ENCODE measurements around the gene HOXA1.
"Not testable (repeated sequence)": the region's sequence is repeated elsewhere in the genome, so short reads cannot be mapped to it uniquely, and the experiment has no call there.

The HOXA1 gene

DNA sequence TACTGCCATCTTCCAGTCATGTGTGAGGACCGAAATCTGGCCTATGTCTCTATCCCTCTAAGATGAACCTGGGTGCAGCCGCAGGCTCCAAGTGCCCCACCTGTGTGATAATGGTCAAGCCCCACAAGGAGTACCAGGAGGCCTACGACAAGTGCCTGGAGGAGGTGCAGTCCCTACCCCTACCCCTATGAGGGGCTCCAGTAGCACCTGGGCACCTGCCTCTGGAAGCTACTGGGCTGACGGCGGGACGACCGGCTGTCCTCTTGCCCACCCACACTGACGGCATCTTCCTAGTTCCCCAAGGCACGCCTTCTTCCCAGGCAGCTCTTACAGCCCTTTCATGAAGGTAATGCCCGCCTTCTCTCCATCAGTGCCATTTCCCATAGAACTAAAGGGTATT lies 47.4 kb downstream of the HOXA1 start:
- peaks cover 7% of the 10 kb centered on the region for H3K4me1 ChIP-seq (ENCODE audit: insufficient read depth, low read length)
- H3K9ac ChIP-seq (ENCODE audit: low read depth, low read length) = no peak overlapping the region
- no peaks in the 10 kb centered on the region for H3K36me3 ChIP-seq (ENCODE audit: insufficient read depth, low read length)
- H3K9me3 ChIP-seq (ENCODE audit: control insufficient read depth, insufficient read depth, low read length) = no peaks in the 10 kb centered on the region

DNA sequence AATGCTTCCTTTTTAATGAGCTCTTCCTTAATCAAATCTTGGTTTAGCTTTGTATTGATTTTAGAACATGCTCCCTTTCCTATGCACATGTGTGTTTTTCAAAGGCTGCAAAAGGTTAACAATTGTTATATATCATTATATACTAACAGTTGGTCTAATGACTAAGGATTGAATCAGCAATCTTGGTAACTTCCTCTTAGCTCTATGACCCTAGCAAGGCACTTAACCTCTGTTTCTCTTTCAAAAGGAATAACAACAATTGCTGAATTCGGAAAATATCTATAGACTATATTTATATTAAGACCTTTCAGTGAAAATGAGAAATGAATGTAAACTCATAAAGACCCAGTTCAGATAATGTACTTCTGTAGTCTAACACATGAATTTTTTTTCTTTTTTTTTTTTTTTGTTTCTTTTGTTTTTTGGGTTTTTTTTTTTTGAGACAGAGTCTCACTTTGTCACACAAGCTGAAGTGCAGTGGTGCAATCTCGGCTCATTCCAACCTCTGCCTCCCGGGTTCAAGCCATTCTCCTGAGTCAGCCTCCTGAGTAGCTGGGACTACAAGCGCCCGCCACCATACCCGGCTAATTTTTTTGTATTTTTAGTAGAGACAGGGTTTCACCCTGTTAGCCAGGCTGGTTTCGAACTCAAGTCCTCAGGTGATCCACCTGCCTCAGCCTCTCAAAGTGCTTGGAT lies 48.8 kb downstream of the HOXA1 start:
- Histone ChIP-seq H3K4me1 (ENCODE audit: insufficient read depth, low read length) (no peaks in the 10 kb centered on the region), H3K9ac (ENCODE audit: low read depth, low read length) (no peak overlapping the region), H3K9me3 (ENCODE audit: control insufficient read depth, insufficient read depth, low read length) (no peaks in the 10 kb centered on the region), H3K36me3 (ENCODE audit: insufficient read depth, low read length) (no peaks in the 10 kb centered on the region)

DNA sequence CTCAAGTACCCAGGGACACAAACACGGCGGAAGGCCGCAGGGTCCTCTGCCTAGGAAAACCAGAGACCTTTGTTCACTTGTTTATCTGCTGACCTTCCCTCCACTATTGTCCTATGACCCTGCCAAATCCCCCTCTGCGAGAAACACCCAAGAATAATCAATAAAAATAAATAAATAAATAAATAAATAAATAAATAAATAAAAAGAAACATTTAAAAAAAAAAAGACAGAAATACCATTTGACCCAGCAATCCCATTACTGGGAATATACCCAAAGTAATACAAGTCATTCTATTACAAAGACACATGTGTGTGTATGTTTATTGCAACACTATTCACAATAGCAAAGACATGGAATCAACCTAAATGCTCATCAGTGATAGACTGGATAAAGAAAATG lies 49.8 kb downstream of the HOXA1 start:
- not testable (repeated sequence) for H3K9ac ChIP-seq (ENCODE audit: low read depth, low read length); H3K36me3 ChIP-seq (ENCODE audit: insufficient read depth, low read length)

DNA sequence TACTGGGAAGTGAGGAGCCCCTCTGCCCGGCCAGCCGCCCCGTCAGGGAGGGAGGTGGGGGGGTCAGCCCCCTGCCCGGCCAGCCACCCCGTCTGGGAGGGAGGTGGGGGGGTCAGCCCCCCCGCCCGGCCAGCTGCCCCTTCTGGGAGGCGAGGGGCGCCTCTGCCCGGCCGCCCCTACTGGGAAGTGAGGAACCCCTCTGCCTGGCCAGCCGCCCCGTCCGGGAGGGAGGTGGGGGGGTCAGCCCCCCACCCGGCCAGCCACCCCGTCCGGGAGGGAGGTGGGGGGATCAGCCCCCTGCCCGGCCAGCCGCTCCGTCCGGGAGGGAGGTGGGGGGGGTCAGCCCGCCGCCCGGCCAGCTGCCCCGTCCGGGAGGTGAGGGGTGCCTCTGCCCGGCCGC lies 50.7 kb downstream of the HOXA1 start:
- H3K9me3 ChIP-seq (ENCODE audit: control insufficient read depth, insufficient read depth, low read length); H3K9ac ChIP-seq (ENCODE audit: low read depth, low read length); H3K36me3 ChIP-seq (ENCODE audit: insufficient read depth, low read length); H3K4me1 ChIP-seq (ENCODE audit: insufficient read depth, low read length): not testable (repeated sequence)

More for the DNA sequence above, 49.8 kb downstream of the HOXA1 start:
- not testable (repeated sequence) for H3K9me3 ChIP-seq (ENCODE audit: control insufficient read depth, insufficient read depth, low read length); H3K4me1 ChIP-seq (ENCODE audit: insufficient read depth, low read length)

Measured in ES-I3 (cell line).